Mesenchymal stem cell (in vitro differentiated cells and primary cell): ENCODE data around the gene NSMF.

Source experiments
- DNase-seq: peaks from one replicate; pipeline ENCODE4 v3.0.0-alpha.2; 2013
- H2AFZ ChIP-seq: one replicate; pipeline ENCODE4 v1.6.1; 2013; ENCODE audit warnings: low read depth, mild to moderate bottlenecking, control low read depth, inconsistent platforms, low read length, moderate library complexity
- H2AK5ac ChIP-seq: 2 replicates; pipeline ENCODE4 v1.6.1; 2013; ENCODE audit warnings: low read length, moderate library complexity, mild to moderate bottlenecking, inconsistent platforms; ENCODE audit not compliant: severe bottlenecking
- H2BK120ac ChIP-seq: one replicate; pipeline ENCODE4 v1.6.1; 2013; ENCODE audit warnings: low read depth, mild to moderate bottlenecking, inconsistent platforms, low read length, moderate library complexity
- H2BK12ac ChIP-seq, 2 experiments: one replicate each; pipeline ENCODE4 v1.6.1; 2013; ENCODE audit warnings: inconsistent platforms in 2 of 2, low read length in 2 of 2, mild to moderate bottlenecking in 2 of 2, moderate library complexity in 2 of 2, control low read depth in 1 of 2
- H2BK15ac ChIP-seq: one replicate; pipeline ENCODE4 v1.6.1; 2013; ENCODE audit warnings: mild to moderate bottlenecking, low read depth, inconsistent platforms; ENCODE audit not compliant: poor library complexity, severe bottlenecking
- H2BK5ac ChIP-seq: 2 replicates; pipeline ENCODE4 v1.6.1; 2013; ENCODE audit warnings: low read depth, mild to moderate bottlenecking, low read length, control low read depth, inconsistent platforms; ENCODE audit not compliant: poor library complexity, severe bottlenecking
- H3K14ac ChIP-seq, 2 experiments: one replicate each; pipeline ENCODE4 v1.6.1; 2013; ENCODE audit warnings: inconsistent platforms in 2 of 2, low read length in 2 of 2, control low read depth in 1 of 2, mild to moderate bottlenecking in 1 of 2, moderate library complexity in 1 of 2
- H3K18ac ChIP-seq, 2 experiments: one replicate each; pipeline ENCODE4 v1.6.1; 2013; ENCODE audit warnings: inconsistent platforms in 2 of 2, low read length in 2 of 2, control low read depth in 1 of 2, low read depth in 1 of 2, mild to moderate bottlenecking in 1 of 2
- H3K23ac ChIP-seq, 2 experiments: one replicate each; pipeline ENCODE4 v1.6.1; 2013; ENCODE audit warnings: inconsistent platforms in 2 of 2, low read length in 2 of 2, mild to moderate bottlenecking in 2 of 2, moderate library complexity in 2 of 2, control low read depth in 1 of 2
- H3K27ac ChIP-seq: 2 replicates; pipeline ENCODE4 v1.5.1; 2013; ENCODE audit warnings: mild to moderate bottlenecking, moderate library complexity, low read length, control low read depth, inconsistent platforms; ENCODE audit not compliant: poor library complexity, severe bottlenecking
- H3K27me3 ChIP-seq, 2 experiments: 2 replicates each; pipeline versions ENCODE4 v1.6.1 to v1.7.0; 2013; ENCODE audit warnings: low read length in 2 of 2, mild to moderate bottlenecking in 2 of 2, moderate library complexity in 2 of 2, control low read depth in 1 of 2, inconsistent platforms in 1 of 2; ENCODE audit not compliant: control insufficient read depth in 1 of 2, insufficient read depth in 1 of 2
- H3K36me3 ChIP-seq, 2 experiments: 2 replicates each; pipeline versions ENCODE4 v1.6.1 to v1.7.0; 2013; ENCODE audit warnings: low read length in 2 of 2, control low read depth in 1 of 2, inconsistent platforms in 1 of 2, low read depth in 1 of 2, mild to moderate bottlenecking in 1 of 2; ENCODE audit not compliant: insufficient read depth in 2 of 2, control insufficient read depth in 1 of 2
- H3K4ac ChIP-seq, 2 experiments: one replicate each; pipeline ENCODE4 v1.6.1; 2013; ENCODE audit warnings: inconsistent platforms in 2 of 2, low read length in 2 of 2, mild to moderate bottlenecking in 2 of 2, moderate library complexity in 2 of 2, control low read depth in 1 of 2, low read depth in 1 of 2
- H3K4me1 ChIP-seq: 2 replicates; pipeline ENCODE4 v1.6.1; 2013; ENCODE audit warnings: low read depth, low read length, control low read depth; ENCODE audit not compliant: control insufficient read depth, insufficient read depth
- H3K4me2 ChIP-seq: 2 replicates; pipeline ENCODE4 v1.6.1; 2013; ENCODE audit warnings: low read length, mild to moderate bottlenecking, inconsistent platforms; ENCODE audit not compliant: poor library complexity, severe bottlenecking
- H3K4me3 ChIP-seq, 2 experiments: 2 replicates each; pipeline versions ENCODE4 v1.5.1 to v1.7.0; 2013; ENCODE audit warnings: low read length in 2 of 2, mild to moderate bottlenecking in 2 of 2, control low read depth in 1 of 2, low read depth in 1 of 2; ENCODE audit not compliant: insufficient read depth in 1 of 2
- H3K79me1 ChIP-seq: replicated peaks from 2 replicates; pipeline ENCODE4 v1.6.1; 2013; ENCODE audit warnings: mild to moderate bottlenecking, control low read depth, low read length, inconsistent platforms; ENCODE audit not compliant: poor library complexity, severe bottlenecking
- H3K9ac ChIP-seq: 2 replicates; pipeline ENCODE4 v1.7.0; 2013; ENCODE audit warnings: mild to moderate bottlenecking, low read length, moderate library complexity
- H3K9me3 ChIP-seq: 2 replicates; pipeline ENCODE4 v1.7.0; 2013; ENCODE audit warnings: mild to moderate bottlenecking, low read length; ENCODE audit not compliant: control insufficient read depth
- H4K8ac ChIP-seq: one replicate; pipeline ENCODE4 v1.6.1; 2013; ENCODE audit warnings: inconsistent platforms, mild to moderate bottlenecking, low read length, moderate library complexity
- H4K91ac ChIP-seq: one replicate; pipeline ENCODE4 v1.6.1; 2013; ENCODE audit warnings: mild to moderate bottlenecking, low read length, inconsistent platforms
- WGBS: methylation state at CpG from one replicate; pipeline ENCODE4 v1.1.7; 2013; ENCODE audit warnings: mixed read lengths; 5-methylcytosine and 5-hydroxymethylcytosine counted together

Gene NSMF

GRCh38 chr9:137447722-137448601, 11.2 kb downstream of the NSMF start:
- no peak overlapping the region for H2BK120ac ChIP-seq
- H3K9me3 ChIP-seq: no peaks in the 10 kb centered on the region
- WGBS: 93% methylated on average over 27 of the region's 27 CpGs
- no peak overlapping the region for H2AFZ ChIP-seq
- H3K4me3 ChIP-seq: no peak overlapping the region
- H2BK15ac ChIP-seq: no peak overlapping the region
- peaks cover 10% of the 10 kb centered on the region for H3K4me1 ChIP-seq
- no peak overlapping the region for H2AK5ac ChIP-seq
- H3K4me2 ChIP-seq: no peak overlapping the region
- no peak overlapping the region for H3K4ac ChIP-seq
- peaks cover 0 to under 1% of the 10 kb centered on the region in 2 experiments for H3K27me3 ChIP-seq
- DNase-seq: no peak
- no peak overlapping the region for H2BK5ac ChIP-seq
- H4K8ac ChIP-seq: no peak overlapping the region
- peaks cover 4% of the 10 kb centered on the region for H3K79me1 ChIP-seq
- no peak overlapping the region for H3K23ac ChIP-seq
- H3K14ac ChIP-seq: no peak overlapping the region
- H2BK12ac ChIP-seq: no peak overlapping the region
- no peak overlapping the region for H3K9ac ChIP-seq
- no peak overlapping the region for H3K27ac ChIP-seq
- peaks cover 12 to 48% of the 10 kb centered on the region in 2 experiments for H3K36me3 ChIP-seq
- no peak overlapping the region for H3K18ac ChIP-seq
- peak overlapping the region; percentile 65 for H4K91ac ChIP-seq

DNA sequence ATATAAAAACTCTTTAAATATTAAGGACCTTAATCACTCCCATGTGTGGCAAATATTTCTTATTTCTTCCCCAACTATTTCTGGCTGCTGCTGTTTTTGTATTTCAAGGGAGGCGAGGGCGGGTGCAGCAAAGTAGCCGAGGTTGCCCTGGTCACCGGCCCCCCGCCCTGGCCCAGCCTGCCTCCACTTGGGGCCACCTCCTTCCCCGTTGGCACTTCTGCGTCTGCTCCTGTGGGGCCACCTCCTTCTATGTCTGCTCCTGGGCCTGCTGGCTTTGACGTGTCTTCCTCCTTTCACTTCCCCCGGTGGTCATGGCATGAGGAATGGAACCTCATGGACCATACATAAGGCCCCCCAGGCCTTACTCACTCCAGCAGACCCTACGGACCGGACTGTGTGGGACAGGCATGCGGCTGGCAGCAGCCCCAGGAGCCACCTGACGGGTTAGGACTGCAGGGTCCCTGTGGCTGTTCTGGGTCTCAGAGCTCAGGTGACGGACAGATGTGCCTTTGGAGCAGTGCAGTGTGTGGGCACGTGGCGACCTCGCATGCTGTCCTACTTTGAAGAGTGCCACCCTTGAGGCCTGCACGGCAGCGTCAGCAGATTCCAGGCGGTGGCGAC, 12.2 kb downstream of the NSMF start:
- 93% methylated on average over 21 of the region's 21 CpGs for WGBS
- no peak overlapping the region for H2AFZ ChIP-seq
- peak overlapping the region in 1 of 2 experiments; percentile 29 for H3K4me3 ChIP-seq
- H3K4me1 ChIP-seq: peaks cover 10% of the 10 kb centered on the region
- no peak overlapping the region for H2BK120ac ChIP-seq
- H3K4me2 ChIP-seq: no peak overlapping the region
- H3K27me3 ChIP-seq: peaks cover 0 to 6% of the 10 kb centered on the region in 2 experiments
- no peak overlapping the region for H2BK15ac ChIP-seq
- H4K8ac ChIP-seq: no peak overlapping the region
- no peak overlapping the region for H2BK5ac ChIP-seq
- no peak overlapping the region for H3K23ac ChIP-seq
- no peak overlapping the region for H3K4ac ChIP-seq
- H3K9ac ChIP-seq: peak overlapping the region; percentile 54
- no peak overlapping the region for H2AK5ac ChIP-seq
- H3K27ac ChIP-seq: no peak overlapping the region
- H3K36me3 ChIP-seq: peaks cover 12 to 38% of the 10 kb centered on the region in 2 experiments
- no peak for DNase-seq
- H2BK12ac ChIP-seq: no peak overlapping the region
- H4K91ac ChIP-seq: peak overlapping the region; percentile 3
- no peak overlapping the region for H3K14ac ChIP-seq
- H3K79me1 ChIP-seq: no peaks in the 10 kb centered on the region
- H3K9me3 ChIP-seq: no peaks in the 10 kb centered on the region
- H3K18ac ChIP-seq: no peak overlapping the region

DNA sequence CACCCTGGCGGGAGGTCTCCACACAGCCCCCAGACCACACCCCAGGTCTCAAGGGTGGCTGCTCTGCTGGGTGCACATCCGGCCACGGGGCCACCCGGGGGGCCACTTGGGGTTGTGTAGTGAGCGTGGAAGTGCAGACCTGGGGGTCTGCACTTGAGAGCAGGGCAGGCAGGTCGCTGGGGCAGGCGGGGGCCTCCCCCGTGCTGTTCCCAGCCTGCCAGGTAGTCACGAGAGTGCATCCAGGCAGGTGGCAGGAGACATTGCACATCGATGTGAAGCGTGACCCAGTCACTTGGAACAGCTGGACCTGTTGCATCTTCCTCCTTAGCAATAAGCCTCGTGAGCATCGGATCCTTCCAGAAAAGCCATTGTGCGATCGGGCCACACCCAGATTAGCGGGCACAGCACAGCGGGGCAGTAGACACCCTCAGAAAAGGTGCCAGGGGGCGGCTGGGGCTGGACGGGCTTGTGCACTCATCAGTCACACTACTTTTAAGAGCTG, 13.2 kb downstream of the NSMF start:
- H3K4ac ChIP-seq: no peak overlapping the region
- H3K27ac ChIP-seq: no peak overlapping the region
- no peak overlapping the region for H3K18ac ChIP-seq
- no peak overlapping the region for H2BK5ac ChIP-seq
- H3K79me1 ChIP-seq: no peaks in the 10 kb centered on the region
- no peak overlapping the region for H3K23ac ChIP-seq
- H3K27me3 ChIP-seq: peaks cover 0 to 7% of the 10 kb centered on the region in 2 experiments
- H2AK5ac ChIP-seq: no peak overlapping the region
- H3K4me1 ChIP-seq: peaks cover 16% of the 10 kb centered on the region
- H4K8ac ChIP-seq: no peak overlapping the region
- 86% methylated on average over 19 of the region's 19 CpGs for WGBS
- H2BK15ac ChIP-seq: no peak overlapping the region
- H3K4me2 ChIP-seq: no peak overlapping the region
- peak overlapping the region; percentile 17 for H3K9ac ChIP-seq
- peaks cover 12 to 35% of the 10 kb centered on the region in 2 experiments for H3K36me3 ChIP-seq
- no peak overlapping the region for H3K14ac ChIP-seq
- DNase-seq: no peak
- no peak overlapping the region for H2BK120ac ChIP-seq
- H3K4me3 ChIP-seq: peak overlapping the region in 1 of 2 experiments; percentile 29
- H2AFZ ChIP-seq: no peak overlapping the region
- no peak overlapping the region for H2BK12ac ChIP-seq
- H4K91ac ChIP-seq: no peak overlapping the region
- H3K9me3 ChIP-seq: no peaks in the 10 kb centered on the region

- peaks cover 12 to 34% of the 10 kb centered on the region in 2 experiments for H3K36me3 ChIP-seq
- H4K91ac ChIP-seq: no peak overlapping the region
- peaks cover 16% of the 10 kb centered on the region for H3K4me1 ChIP-seq
- DNase-seq: peak; percentile 81
- no peak overlapping the region for H3K18ac ChIP-seq
- no peak overlapping the region for H2AFZ ChIP-seq
- H3K4me3 ChIP-seq: no peak overlapping the region
- H2BK12ac ChIP-seq: no peak overlapping the region
- no peaks in the 10 kb centered on the region for H3K79me1 ChIP-seq
- H2BK120ac ChIP-seq: no peak overlapping the region
- no peaks in the 10 kb centered on the region for H3K9me3 ChIP-seq
- H3K9ac ChIP-seq: peak overlapping the region; percentile 53
- no peak overlapping the region for H3K23ac ChIP-seq
- H3K27me3 ChIP-seq: peaks cover 0 to 7% of the 10 kb centered on the region in 2 experiments
- H2BK15ac ChIP-seq: no peak overlapping the region
- no peak overlapping the region for H4K8ac ChIP-seq
- H3K14ac ChIP-seq: no peak overlapping the region
- no peak overlapping the region for H3K4me2 ChIP-seq
- no peak overlapping the region for H2BK5ac ChIP-seq
- H3K4ac ChIP-seq: no peak overlapping the region
- no peak overlapping the region for H3K27ac ChIP-seq
- WGBS: 34% methylated on average over 13 of the region's 14 CpGs
- H2AK5ac ChIP-seq: no peak overlapping the region
Observed at GRCh38 chr9:137445275-137445807, 13.8 kb downstream of the NSMF start.
